NCI-H187 treated with DMSO at 0.1 percent for 48 hours (cell line): ENCODE results near the gene DNPEP.
"Not testable (repeated sequence)": the region's sequence is repeated elsewhere in the genome, so short reads cannot be mapped to it uniquely, and the experiment has no call there.

Experiments
- DNase-seq: peaks from one replicate; lab custom pipeline; 2025; lab: John Stamatoyannopoulos, UW

DNPEP gene

GRCh38 chr2:219419331-219420197 lies 31.9 kb upstream of the DNPEP start:
- DNase-seq: no peak

DNA sequence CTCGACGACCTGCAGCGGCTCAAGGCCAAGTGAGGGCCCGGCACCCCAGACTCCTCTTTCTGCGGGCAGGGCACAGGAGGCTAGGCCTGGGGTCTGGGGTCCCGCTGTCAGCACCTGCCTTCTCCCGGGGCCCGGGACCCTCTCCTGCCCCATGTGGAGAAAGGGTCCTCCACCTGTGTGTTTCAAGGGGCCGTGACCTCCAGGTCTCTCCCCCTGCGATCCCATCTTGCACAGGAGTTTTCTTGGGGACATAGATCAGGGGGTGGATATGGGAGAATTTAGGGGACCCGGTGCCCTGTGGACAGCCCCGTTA lies 31.3 kb upstream of the DNPEP start:
- DNase-seq: no peak

DNA sequence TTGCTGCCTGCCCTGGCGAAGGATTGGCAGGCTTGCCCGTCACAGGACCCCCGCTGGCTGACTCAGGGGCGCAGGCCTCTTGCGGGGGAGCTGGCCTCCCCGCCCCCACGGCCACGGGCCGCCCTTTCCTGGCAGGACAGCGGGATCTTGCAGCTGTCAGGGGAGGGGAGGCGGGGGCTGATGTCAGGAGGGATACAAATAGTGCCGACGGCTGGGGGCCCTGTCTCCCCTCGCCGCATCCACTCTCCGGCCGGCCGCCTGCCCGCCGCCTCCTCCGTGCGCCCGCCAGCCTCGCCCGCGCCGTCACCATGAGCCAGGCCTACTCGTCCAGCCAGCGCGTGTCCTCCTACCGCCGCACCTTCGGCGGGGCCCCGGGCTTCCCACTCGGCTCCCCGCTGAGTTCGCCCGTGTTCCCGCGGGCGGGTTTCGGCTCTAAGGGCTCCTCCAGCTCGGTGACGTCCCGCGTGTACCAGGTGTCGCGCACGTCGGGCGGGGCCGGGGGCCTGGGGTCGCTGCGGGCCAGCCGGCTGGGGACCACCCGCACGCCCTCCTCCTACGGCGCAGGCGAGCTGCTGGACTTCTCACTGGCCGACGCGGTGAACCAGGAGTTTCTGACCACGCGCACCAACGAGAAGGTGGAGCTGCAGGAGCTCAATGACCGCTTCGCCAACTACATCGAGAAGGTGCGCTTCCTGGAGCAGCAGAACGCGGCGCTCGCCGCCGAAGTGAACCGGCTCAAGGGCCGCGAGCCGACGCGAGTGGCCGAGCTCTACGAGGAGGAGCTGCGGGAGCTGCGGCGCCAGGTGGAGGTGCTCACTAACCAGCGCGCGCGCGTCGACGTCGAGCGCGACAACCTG lies 30.7 kb upstream of the DNPEP start, which contains the start of gene DES:
Gene DES (plus strand): TSS at position 223 of the 857 bp plus-strand sequence. CDS start 86 bp downstream, at position 309.
- no peak for DNase-seq

- no peak for DNase-seq
These were observed 29.7 kb upstream of the DNPEP start for GRCh38 chr2:219417374-219417773.

DNA sequence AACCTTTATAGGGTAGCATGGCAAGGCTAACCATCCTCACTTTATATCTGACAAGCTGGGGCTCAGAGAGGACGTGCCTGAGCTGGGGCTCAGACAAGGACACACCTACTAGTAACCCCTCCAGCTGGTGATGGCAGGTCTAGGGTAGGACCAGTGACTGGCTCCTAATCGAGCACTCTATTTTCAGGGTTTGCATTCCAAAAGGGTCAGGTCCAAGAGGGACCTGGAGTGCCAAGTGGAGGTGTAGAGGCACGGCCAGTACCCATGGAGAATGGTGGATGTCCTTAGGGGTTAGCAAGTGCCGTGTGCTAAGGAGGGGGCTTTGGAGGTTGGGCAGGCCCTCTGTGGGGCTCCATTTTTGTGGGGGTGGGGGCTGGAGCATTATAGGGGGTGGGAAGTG lies 29.2 kb upstream of the DNPEP start:
- no peak for DNase-seq

DNA sequence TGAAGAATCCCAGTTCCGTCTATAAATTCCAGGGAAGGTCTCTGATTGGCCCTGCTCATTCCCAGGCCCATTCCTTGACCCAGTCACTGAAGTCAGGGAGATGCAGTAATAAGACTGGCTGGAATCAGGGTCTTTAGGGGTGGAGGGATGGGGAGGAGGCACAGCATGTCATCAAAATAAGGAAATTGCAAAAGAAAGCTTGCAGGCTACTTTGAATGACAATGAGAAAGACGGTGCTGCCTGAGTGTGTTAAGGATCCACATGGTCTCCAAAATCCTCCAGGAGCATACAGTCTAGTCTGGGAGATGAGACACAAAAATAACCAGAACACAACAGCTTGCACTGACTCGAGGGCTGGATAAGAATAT lies 28.5 kb upstream of the DNPEP start:
- no peak for DNase-seq

DNA sequence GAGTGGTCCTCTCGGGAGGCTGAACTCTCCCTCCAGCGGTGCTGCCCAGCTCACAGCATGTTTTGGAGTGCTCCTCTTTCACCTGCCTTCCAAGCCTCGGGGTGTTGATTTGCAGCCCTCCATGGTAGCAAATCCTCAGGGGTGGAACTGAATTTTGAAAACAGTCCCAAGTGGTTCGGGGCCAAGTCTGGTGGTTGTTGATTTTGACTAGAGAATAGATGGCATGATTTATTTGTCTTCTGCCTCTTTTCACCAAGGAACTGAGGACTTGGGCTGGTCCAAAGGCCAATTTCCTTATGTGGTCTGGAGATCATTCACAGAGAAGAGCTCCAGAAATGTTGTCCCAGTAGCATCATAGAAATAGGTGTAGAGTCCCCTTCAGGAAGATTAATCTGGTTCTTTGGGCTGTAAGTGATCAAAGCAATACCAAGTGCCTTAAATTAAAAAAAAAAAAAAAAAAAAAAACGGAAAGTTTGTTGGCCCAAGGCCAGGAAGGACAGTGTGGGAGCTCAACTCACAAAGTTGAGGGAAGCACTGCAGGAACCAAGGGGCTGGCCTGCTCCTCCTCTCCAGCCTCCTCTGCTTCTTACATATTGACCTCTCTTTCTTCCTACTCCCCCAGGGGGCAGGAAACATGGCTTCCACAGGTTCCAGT lies 28.0 kb upstream of the DNPEP start:
- no peak for DNase-seq

DNA sequence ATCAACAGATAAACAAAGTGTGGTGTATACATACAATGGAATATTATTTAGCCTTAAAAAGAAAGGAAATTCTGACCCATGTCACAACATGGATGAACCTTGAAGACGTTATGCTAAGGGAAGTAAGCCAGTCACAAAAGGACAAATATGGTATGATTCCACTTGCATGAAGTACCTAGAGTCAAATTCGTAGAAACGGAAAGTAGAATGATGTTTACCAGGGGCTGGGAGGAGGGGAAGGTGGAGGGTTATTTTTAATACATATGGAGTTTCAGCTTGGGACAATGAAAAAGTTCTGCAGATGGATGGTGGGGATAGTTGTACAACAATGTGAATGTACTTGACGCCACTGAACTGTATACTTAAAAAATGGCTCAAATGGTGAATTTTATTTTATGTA lies 27.1 kb upstream of the DNPEP start:
- no peak for DNase-seq

DNA sequence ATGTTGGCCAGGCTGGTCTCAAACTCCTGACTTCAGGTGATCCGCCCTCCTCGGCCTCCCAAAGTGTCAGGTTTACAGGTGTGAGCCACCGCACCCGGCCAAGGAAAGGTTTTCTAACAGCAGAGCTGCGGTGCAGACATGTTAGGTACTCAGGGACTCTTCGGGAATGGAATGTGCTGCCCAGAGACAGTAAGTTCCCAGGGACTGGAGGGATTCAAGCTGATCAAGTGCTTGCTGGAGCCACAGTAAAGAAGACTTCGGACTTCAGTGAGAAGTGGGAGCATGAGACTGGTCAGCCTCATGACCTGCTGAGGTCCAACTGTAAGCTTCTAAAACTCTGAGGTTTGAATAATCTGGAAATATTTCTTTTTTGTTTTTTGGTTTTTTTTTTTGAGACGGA lies 22.7 kb upstream of the DNPEP start:
- no peak for DNase-seq

DNA sequence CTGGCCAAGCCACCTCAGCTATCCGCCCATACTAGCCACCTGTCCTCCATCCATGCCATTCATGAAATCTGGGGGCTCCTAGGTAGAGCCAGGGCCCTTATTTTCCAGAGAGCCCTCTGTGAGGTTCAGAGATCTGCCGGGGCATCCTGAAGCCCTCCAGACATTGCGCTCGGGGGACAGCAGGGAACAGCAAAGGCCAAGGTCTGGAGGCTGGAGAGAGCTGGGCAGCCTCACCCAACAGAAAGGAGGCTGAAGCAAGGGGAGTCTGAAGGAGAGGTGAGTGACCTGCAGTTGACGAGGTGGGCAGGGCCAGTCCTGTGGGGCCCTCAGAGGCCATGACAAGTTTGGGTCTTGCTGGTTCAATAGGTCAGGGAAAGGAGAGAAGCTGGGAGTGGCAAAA lies 21.9 kb upstream of the DNPEP start:
- no peak for DNase-seq

DNA sequence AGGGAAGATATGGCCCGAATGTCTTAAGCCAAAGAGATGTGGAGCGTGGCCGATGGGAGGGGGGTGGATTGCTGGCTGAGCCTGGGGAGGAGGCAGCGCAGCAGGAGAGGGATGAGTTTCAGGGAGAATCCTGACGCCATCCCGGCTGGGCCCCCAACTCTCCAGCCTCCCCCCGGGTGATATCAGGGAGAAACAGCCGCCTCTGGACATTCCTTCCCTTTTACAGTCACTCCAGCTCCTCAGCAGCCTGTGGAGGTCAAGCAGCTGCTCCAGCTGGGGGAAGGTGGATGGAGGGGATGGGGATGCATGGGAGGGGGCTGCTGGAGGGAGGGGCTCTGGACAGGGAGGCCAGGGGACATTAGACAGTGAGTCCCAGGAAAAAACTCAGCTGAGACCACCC lies 20.9 kb upstream of the DNPEP start:
- no peak for DNase-seq

GRCh38 chr2:219408204-219408603 lies 20.5 kb upstream of the DNPEP start:
- no peak for DNase-seq

DNA sequence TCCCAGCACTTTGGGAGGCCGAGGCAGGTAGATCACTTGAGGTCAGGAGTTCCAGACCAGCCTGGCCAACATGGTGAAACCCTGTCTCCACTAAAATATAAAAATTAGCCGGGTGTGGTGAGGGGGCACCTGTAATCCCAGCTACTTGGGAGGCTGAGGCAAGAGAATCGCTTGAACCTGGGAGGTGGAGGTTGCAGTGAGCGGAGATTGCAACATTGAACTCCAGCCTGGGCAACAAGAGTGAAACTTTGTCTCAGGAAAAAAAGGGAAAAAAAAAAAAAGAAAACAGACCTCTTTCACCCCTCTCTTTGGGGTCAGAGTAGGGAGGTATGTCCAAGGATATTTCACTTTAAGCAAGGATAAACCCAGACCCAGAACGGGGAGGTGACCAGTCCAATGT lies 19.6 kb upstream of the DNPEP start:
- DNase-seq: not testable (repeated sequence)

GRCh38 chr2:219406861-219407230 lies 19.1 kb upstream of the DNPEP start:
- DNase-seq: no peak

DNA sequence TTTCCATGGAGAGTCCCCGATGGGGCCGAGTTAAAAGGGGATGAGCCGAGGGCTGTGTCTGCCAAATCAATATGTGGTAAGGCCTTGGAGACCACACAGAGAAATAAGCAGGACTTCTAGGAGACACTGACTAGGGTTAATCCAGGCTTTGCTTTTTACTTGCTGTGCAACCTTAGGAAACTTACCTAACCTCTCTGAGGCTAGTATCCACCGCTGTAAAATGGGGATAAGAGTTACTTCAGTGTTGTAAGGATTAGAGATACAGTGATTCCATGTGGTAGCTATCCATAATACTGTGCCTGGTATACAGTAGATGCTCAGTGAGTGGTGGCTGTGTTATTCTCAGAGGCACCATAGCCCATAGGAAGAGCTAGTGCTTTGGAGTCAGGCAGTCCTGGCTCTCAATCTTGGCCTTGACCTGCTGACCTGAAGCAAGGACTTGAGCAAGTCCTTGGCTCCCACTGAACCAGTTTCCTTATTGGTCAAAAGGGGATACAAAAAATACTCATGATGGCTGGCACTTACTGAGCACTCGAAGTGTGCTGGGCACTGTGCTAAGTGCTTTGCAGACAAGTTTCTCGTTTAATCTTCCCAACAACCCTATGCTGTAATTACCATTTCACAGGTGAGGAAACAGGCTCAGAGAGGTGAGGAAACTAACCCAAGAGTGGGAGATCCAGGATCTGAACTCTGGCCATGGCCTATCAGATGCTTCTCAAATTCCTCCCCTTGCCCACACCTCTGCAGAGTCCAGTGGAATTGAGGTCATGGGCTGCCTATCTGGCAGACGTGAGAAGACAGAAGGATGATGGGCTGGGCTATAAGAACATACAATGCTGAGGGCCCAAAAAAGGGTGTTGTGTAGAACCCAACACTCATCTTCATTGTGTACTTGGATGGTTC lies 18.5 kb upstream of the DNPEP start:
- no peak for DNase-seq

DNA sequence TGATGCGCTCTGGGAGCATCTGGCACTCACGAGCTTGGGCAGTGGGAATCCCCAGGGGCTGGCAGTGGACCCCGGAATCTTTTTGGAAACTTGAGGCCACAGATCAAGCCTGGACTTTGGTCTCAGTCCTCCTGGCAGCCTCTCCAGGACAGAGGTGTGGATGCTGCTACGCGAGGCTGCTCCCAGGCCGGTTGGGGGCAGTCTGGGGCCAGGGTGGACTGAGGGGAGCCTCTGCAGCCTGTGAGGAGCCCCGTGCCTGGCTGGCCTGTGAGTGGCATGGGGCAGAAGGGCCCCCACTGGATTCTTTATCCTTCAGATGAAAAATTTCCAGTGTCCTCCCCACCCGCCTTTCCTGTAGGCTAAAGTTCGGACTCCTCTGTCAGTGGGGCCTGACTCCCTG lies 17.7 kb upstream of the DNPEP start:
- no peak for DNase-seq

DNA sequence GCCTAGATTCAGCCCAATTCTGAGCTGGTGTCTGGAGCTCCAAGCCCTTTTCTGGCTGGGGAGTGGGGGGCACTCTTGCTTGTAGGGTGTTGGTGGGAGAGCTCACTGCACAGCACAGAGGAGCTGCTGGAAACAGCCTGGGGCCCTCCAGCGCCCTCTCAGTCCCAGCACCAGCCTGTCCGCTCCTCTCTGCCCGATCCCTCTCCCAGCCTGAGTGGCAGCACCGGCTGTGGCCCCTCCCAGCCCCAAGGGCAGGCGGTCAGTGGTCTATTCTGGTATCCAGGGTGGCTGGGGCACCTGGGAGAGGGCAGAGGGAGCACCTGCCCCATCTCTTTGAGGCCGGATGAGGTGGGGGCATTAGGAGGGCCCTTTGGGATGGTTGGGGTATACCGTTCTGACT lies 17.2 kb upstream of the DNPEP start:
- DNase-seq: no peak

DNA sequence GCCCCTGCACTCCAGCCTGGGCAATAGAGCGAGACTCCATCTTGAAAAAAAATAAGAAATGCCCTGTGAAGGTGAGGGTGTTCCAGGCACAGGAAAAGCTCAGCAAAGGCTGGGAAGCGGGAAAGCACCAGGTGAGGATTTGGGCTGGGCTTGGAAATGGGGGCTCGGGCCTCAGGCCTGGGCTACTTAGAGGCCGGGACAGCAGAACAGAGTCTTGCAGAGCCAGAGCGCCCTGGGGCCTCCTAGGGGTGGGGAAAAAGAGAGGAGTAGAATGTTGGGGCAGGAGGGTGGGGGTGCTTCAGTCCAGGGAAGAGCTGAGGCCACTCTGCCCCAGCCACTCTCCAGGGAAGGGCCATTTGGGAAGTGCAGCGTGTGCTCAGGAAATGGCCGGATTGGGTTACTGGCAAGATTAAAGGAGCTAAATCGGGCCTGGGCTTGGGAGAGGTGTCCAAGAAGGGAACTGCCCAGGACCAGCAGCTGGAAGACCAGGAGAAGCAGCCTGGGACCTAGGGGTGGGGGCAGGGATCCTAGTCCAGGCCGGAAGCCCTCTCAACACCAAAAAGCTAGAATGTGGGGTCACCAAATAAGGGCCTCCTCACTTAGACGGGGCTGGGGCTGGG lies 16.7 kb upstream of the DNPEP start:
- DNase-seq: no peak

- DNase-seq: no peak
These were observed 16.1 kb upstream of the DNPEP start for GRCh38 chr2:219403861-219404260.

- DNase-seq: no peak
These were observed 15.2 kb upstream of the DNPEP start for GRCh38 chr2:219402665-219403515.
